Gastroesophageal sphincter (tissue), 4 donors: ENCODE data around the gene QRSL1. TPM values are rescaled to one million over a fixed set of nuclear protein-coding genes. Genes with fewer than 3 reads are reported as not detected.
A peak's percentile ranks its signal among the peaks of the same experiment; 100 is the strongest.

ENCODE experiments used
- ATAC-seq: fragments of 150-250 bp; one replicate; pipeline ENCODE4 v1.9.1; 2016; ENCODE audit warnings: mild to moderate bottlenecking, moderate library complexity
- H3K27ac ChIP-seq, 4 donors: fragments of 200-600 bp; sonication (generic) in 3 of 4; 1 replicate in 3 of 4; 2 replicates in 1 of 4; pipeline ENCODE4 v1.5.1; 2016 to 2019
- H3K27me3 ChIP-seq: fragments of 200-600 bp; sonication (generic); one replicate; pipeline ENCODE4 v1.5.1; 2019
- H3K36me3 ChIP-seq, 2 donors: fragments of 200-600 bp; sonication (generic); one replicate each; pipeline ENCODE4 v1.5.1; 2019; ENCODE audit warnings: control low read depth in 1 of 2
- H3K4me1 ChIP-seq, 3 donors: fragments of 200-600 bp; sonication (generic); 1 replicate in 2 of 3; 2 replicates in 1 of 3; pipeline ENCODE4 v1.5.1; 2016 to 2019; ENCODE audit warnings: control low read depth in 2 of 3
- H3K4me3 ChIP-seq, 2 donors: fragments of 200-600 bp; sonication (generic); one replicate each; pipeline ENCODE4 v1.5.1; 2019; ENCODE audit warnings: mild to moderate bottlenecking in 1 of 2, moderate library complexity in 1 of 2
- H3K9me3 ChIP-seq, 3 donors: fragments of 200-600 bp; sonication (generic); one replicate each; pipeline ENCODE4 v1.5.1; 2017 to 2019; ENCODE audit warnings: control low read depth in 2 of 3
- EP300 ChIP-seq: sonication (generic); formaldehyde crosslinking; IDR thresholded peaks from one replicate; pipeline ENCODE4 v1.6.1; 2017; ENCODE audit warnings: antibody characterized with exemption, mild to moderate bottlenecking
- POLR2A ChIP-seq, 2 donors: fragments of 450-650 bp; IDR thresholded peaks; one replicate each; pipeline ENCODE4 v1.6.1; 2017; ENCODE audit warnings: antibody characterized with exemption in 2 of 2, mild to moderate bottlenecking in 2 of 2, moderate library complexity in 1 of 2
- POLR2AphosphoS5 ChIP-seq: sonication (generic); formaldehyde crosslinking; IDR thresholded peaks from one replicate; pipeline ENCODE4 v1.6.1; 2017; ENCODE audit warnings: antibody characterized with exemption
- WGBS, 2 donors: methylation state at CpG; one replicate each; pipeline ENCODE4 v1.1.5; 2018; ENCODE audit warnings: low coverage in 1 of 2; 5-methylcytosine and 5-hydroxymethylcytosine counted together
- total RNA-seq, 4 donors: library from RNA; depleted of rRNA; stranded (reverse); fragments of >200 nt; gene quantifications; one replicate each; pipeline ENCODE4 v1.1.0, GENCODE V29; 2016
- TF ChIP-seq, protein P1 (sequence below), 4 experiments: fragments of 200-600 bp in 2 of 4; fragments of 450-650 bp in 2 of 4; sonication (generic) in 1 of 4; IDR thresholded peaks; one replicate each; pipeline ENCODE4 v1.5.1; 2017 to 2019; ENCODE audit warnings: antibody characterized with exemption in 4 of 4, mild to moderate bottlenecking in 2 of 4, moderate library complexity in 2 of 4

QRSL1 gene
- total RNA-seq, 4 donors from 2014 or later = 7.5 to 10.3 (median 9.5) TPM

DNA sequence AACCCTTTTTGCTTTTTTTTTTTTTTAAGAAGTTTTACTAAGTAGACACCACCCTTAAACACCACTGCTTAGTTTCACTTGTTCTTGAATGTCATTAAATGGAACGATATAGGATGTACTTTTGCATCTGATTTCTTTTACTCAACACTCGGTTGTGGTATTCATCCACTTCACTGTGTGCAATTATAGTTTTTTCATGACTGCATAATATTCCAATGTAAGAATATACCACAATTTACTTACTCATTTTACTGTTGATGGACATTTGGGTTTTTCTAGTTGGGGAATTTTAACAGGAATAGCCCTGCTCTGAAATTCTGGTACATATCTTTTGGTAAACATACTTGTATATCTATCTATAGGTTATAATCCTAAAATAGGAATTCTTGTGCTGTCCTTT, 29.9 kb upstream of the QRSL1 start:
- Histone ChIP-seq H3K27ac (no peak overlapping the region), H3K4me3 (no peak overlapping the region), H3K9me3 (no peaks in the 10 kb centered on the region), H3K4me1 (no peaks in the 10 kb centered on the region), H3K27me3 (no peaks in the 10 kb centered on the region), H3K36me3 (peaks cover 0 to 12% of the 10 kb centered on the region in 2 donors)
- no peak for ATAC-seq
- WGBS, 2 donors = 45 to 100% methylated on average over 1 to 2 of the region's 2 CpGs
- TF ChIP-seq EP300 (no peak), POLR2AphosphoS5 (no peak), POLR2A (IDR thresholded peaks at IDR 0.05) (no peak)
- TF ChIP-seq, protein P1, sequence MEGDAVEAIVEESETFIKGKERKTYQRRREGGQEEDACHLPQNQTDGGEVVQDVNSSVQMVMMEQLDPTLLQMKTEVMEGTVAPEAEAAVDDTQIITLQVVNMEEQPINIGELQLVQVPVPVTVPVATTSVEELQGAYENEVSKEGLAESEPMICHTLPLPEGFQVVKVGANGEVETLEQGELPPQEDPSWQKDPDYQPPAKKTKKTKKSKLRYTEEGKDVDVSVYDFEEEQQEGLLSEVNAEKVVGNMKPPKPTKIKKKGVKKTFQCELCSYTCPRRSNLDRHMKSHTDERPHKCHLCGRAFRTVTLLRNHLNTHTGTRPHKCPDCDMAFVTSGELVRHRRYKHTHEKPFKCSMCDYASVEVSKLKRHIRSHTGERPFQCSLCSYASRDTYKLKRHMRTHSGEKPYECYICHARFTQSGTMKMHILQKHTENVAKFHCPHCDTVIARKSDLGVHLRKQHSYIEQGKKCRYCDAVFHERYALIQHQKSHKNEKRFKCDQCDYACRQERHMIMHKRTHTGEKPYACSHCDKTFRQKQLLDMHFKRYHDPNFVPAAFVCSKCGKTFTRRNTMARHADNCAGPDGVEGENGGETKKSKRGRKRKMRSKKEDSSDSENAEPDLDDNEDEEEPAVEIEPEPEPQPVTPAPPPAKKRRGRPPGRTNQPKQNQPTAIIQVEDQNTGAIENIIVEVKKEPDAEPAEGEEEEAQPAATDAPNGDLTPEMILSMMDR (IDR thresholded peaks at IDR 0.05) = no peak

GRCh38 chr6:106600329-106600728, 29.0 kb upstream of the QRSL1 start:
- 88 to 91% methylated on average over 2 of the region's 2 CpGs for WGBS, 2 donors

GRCh38 chr6:106608080-106608668, 21.2 kb upstream of the QRSL1 start:
- Histone ChIP-seq H3K36me3 (peaks cover 0 to 13% of the 10 kb centered on the region in 2 donors), H3K9me3 (no peaks in the 10 kb centered on the region), H3K27ac (no peak overlapping the region), H3K4me3 (no peak overlapping the region), H3K4me1 (no peaks in the 10 kb centered on the region), H3K27me3 (no peaks in the 10 kb centered on the region)
- no peak for TF ChIP-seq POLR2AphosphoS5
- TF ChIP-seq, protein P1 (IDR thresholded peaks at IDR 0.05) = peak in 3 of 4 experiments; percentile 37 to 38 (median 38)
- no peak for ATAC-seq
- 14 to 21% methylated on average over 2 of the region's 2 CpGs for WGBS, 2 donors

More at GRCh38 chr6:106600329-106600728, 29.0 kb upstream of the QRSL1 start:
- TF ChIP-seq POLR2A (IDR thresholded peaks at IDR 0.05) (no peak), EP300 (no peak), POLR2AphosphoS5 (no peak)
- TF ChIP-seq, protein P1 (IDR thresholded peaks at IDR 0.05) = no peak
- no peaks in the 10 kb centered on the region for H3K27me3 ChIP-seq
- peaks cover 0 to 16% of the 10 kb centered on the region in 2 donors for H3K36me3 ChIP-seq
- no peaks in the 10 kb centered on the region for H3K9me3 ChIP-seq
- no peak overlapping the region for H3K4me3 ChIP-seq
- H3K4me1 ChIP-seq = no peaks in the 10 kb centered on the region
- H3K27ac ChIP-seq = no peak overlapping the region
- no peak for ATAC-seq

GRCh38 chr6:106609699-106610098, 19.7 kb upstream of the QRSL1 start:
- H3K9me3 ChIP-seq = no peaks in the 10 kb centered on the region
- H3K4me3 ChIP-seq = no peak overlapping the region
- H3K27ac ChIP-seq = no peak overlapping the region
- ATAC-seq = no peak
- 71% methylated on average over 4 to 6 of the region's 6 CpGs for WGBS, 2 donors
- no peaks in the 10 kb centered on the region for H3K4me1 ChIP-seq
- H3K36me3 ChIP-seq = peaks cover 0 to 24% of the 10 kb centered on the region in 2 donors
- TF ChIP-seq EP300 = no peak
- no peak for TF ChIP-seq POLR2A (IDR thresholded peaks at IDR 0.05)
- TF ChIP-seq, protein P1 (IDR thresholded peaks at IDR 0.05) = no peak
- TF ChIP-seq POLR2AphosphoS5 = no peak
- H3K27me3 ChIP-seq = no peaks in the 10 kb centered on the region

DNA sequence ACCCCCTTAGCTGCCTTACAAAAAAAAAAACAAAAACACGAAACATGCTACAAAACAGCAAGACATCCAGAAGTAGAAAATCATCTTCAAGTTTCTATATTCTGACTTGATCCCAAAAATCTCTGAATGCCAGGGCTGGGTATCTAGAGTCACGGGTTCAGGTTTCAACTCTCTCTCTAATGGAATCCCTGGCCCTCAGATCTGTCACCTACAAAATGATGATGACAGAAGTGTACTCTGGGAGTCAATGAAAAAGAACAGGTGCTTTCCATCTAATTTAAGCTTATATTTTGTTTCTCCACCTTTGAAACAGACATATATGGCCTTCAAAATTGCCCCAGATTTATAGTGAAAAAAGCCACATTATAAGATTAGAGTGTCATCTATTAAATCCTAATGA, 18.3 kb upstream of the QRSL1 start:
- TF ChIP-seq POLR2AphosphoS5 (no peak), EP300 (no peak)
- TF ChIP-seq, protein P1 (IDR thresholded peaks at IDR 0.05) = no peak
- Histone ChIP-seq H3K4me3 (no peak overlapping the region), H3K27ac (no peak overlapping the region), H3K36me3 (peaks cover 0 to 30% of the 10 kb centered on the region in 2 donors), H3K4me1 (no peaks in the 10 kb centered on the region), H3K27me3 (no peaks in the 10 kb centered on the region), H3K9me3 (no peaks in the 10 kb centered on the region)
- ATAC-seq = no peak
- 87 to 89% methylated on average over 2 of the region's 2 CpGs for WGBS, 2 donors
